ENCODE results near the gene NFASC. TPM values are rescaled to one million over a fixed set of nuclear protein-coding genes. Genes with fewer than 3 reads are reported as not detected.
A peak's percentile ranks its signal among the peaks of the same experiment; 100 is the strongest.

NFASC gene
- total and polyA plus RNA-seq, 9 of the 15 experiments (the other 6 are each of a cell fraction or from before 2014, with no cell fraction given) = 0.03 to 0.16 (median 0.06) TPM; not detected in 6

DNA sequence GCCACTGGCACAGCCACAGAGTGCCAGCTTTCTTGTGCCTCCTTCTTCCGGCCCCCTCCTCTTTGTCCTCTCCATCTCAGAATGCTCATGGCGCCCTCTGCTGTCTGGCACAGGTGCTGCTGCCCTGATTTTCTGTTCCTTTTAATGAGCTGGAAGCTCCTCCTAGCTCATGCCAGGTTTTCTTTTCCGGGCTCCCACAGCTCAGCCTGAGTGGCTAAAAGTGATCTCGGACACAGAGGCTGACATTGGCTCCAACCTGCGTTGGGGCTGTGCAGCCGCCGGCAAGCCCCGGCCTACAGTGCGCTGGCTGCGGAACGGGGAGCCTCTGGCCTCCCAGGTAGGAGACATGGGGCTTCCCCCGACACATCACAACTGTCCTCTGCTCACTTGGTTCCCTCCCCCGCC, 191.0 kb downstream of the NFASC start (continued):
- TF ChIP-seq, protein P1, sequence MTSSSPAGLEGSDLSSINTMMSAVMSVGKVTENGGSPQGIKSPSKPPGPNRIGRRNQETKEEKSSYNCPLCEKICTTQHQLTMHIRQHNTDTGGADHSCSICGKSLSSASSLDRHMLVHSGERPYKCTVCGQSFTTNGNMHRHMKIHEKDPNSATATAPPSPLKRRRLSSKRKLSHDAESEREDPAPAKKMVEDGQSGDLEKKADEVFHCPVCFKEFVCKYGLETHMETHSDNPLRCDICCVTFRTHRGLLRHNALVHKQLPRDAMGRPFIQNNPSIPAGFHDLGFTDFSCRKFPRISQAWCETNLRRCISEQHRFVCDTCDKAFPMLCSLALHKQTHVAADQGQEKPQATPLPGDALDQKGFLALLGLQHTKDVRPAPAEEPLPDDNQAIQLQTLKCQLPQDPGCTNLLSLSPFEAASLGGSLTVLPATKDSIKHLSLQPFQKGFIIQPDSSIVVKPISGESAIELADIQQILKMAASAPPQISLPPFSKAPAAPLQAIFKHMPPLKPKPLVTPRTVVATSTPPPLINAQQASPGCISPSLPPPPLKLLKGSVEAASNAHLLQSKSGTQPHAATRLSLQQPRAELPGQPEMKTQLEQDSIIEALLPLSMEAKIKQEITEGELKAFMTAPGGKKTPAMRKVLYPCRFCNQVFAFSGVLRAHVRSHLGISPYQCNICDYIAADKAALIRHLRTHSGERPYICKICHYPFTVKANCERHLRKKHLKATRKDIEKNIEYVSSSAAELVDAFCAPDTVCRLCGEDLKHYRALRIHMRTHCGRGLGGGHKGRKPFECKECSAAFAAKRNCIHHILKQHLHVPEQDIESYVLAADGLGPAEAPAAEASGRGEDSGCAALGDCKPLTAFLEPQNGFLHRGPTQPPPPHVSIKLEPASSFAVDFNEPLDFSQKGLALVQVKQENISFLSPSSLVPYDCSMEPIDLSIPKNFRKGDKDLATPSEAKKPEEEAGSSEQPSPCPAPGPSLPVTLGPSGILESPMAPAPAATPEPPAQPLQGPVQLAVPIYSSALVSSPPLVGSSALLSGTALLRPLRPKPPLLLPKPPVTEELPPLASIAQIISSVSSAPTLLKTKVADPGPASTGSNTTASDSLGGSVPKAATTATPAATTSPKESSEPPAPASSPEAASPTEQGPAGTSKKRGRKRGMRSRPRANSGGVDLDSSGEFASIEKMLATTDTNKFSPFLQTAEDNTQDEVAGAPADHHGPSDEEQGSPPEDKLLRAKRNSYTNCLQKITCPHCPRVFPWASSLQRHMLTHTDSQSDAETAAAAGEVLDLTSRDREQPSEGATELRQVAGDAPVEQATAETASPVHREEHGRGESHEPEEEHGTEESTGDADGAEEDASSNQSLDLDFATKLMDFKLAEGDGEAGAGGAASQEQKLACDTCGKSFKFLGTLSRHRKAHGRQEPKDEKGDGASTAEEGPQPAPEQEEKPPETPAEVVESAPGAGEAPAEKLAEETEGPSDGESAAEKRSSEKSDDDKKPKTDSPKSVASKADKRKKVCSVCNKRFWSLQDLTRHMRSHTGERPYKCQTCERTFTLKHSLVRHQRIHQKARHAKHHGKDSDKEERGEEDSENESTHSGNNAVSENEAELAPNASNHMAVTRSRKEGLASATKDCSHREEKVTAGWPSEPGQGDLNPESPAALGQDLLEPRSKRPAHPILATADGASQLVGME (CRISPR knock-in tag; IDR thresholded peaks at IDR 0.05) = no peak
- TF ChIP-seq ETV5 (CRISPR knock-in tag; IDR thresholded peaks at IDR 0.05; ENCODE audit: low read depth) (0 out of 2 replicates have a peak, but pooled peaks have one; percentile 40), ETV1 (tag; conservative IDR thresholded peaks at IDR 0.05; ENCODE audit: low read depth) (peak; percentile 80), VEZF1 (CRISPR knock-in tag; IDR thresholded peaks at IDR 0.05) (peak; percentile 65), ZNF740 (CRISPR knock-in tag; IDR thresholded peaks at IDR 0.05) (0 out of 2 replicates have a peak, but pooled peaks have one; percentile 42), ZNF740 (tag; IDR thresholded peaks at IDR 0.05) (no peak), MAZ (CRISPR knock-in tag; conservative IDR thresholded peaks at IDR 0.05 in 1 of 2, IDR thresholded peaks at IDR 0.05 in 1 of 2) (peak; percentile 83 to 99; a peak in 3 of 4 replicates), JUND (IDR thresholded peaks at IDR 0.05; ENCODE audit: borderline replicate concordance, low read depth, low read length) (peak; percentile 45), JUND (tag; IDR thresholded peaks at IDR 0.05; ENCODE audit: borderline replicate concordance, low read depth, low read length) (no peak; the same call in 2 of the 3 replicates), DEAF1 (CRISPR knock-in tag; IDR thresholded peaks at IDR 0.05) (peak; percentile 62; the same call in 1 of the 2 replicates), ZNF780A (CRISPR knock-in tag; IDR thresholded peaks at IDR 0.05) (no peak), RCOR1 (IDR thresholded peaks at IDR 0.05; ENCODE audit: borderline replicate concordance in 1 of 2, low read depth in 2 of 2, low read length in 2 of 2) (peak in 1 of 2 experiments; percentile 58; a peak in 1 of 4 replicates), RB1 (IDR thresholded peaks at IDR 0.05; ENCODE audit: low read depth) (0 out of 2 replicates have a peak, but pooled peaks have one; percentile 32)
- TF ChIP-seq, protein P2, sequence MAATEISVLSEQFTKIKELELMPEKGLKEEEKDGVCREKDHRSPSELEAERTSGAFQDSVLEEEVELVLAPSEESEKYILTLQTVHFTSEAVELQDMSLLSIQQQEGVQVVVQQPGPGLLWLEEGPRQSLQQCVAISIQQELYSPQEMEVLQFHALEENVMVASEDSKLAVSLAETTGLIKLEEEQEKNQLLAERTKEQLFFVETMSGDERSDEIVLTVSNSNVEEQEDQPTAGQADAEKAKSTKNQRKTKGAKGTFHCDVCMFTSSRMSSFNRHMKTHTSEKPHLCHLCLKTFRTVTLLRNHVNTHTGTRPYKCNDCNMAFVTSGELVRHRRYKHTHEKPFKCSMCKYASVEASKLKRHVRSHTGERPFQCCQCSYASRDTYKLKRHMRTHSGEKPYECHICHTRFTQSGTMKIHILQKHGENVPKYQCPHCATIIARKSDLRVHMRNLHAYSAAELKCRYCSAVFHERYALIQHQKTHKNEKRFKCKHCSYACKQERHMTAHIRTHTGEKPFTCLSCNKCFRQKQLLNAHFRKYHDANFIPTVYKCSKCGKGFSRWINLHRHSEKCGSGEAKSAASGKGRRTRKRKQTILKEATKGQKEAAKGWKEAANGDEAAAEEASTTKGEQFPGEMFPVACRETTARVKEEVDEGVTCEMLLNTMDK (IDR thresholded peaks at IDR 0.05; ENCODE audit: borderline replicate concordance, insufficient read depth, low read depth, low read length, poor library complexity, severe bottlenecking) = peak; percentile 72

Measured in K562 (cell line).